OCI-LY3 (cell line): ENCODE results near the gene MACF1.

Experiments
- CTCF ChIP-seq: fragments of 200-600, 300-600 bp; sonication (generic); IDR thresholded peaks from 2 replicates; pipeline ENCODE4 v1.5.1; 2014; ENCODE audit warnings: antibody characterized with exemption, low read length, low read depth
- EZH2phosphoT487 ChIP-seq: fragments of 200-600 bp; shearing (Covaris generic); IDR thresholded peaks from 2 replicates; pipeline ENCODE4 v1.6.1; 2018; ENCODE audit warnings: antibody characterized with exemption, mixed run types, low read depth

- no peak for TF ChIP-seq CTCF
- TF ChIP-seq EZH2phosphoT487 = no peak
Observed at GRCh38 chr1:39452081-39452480, 247.6 kb downstream of the MACF1 start.
